ENCODE measurements around the gene P2RX3.

DNA sequence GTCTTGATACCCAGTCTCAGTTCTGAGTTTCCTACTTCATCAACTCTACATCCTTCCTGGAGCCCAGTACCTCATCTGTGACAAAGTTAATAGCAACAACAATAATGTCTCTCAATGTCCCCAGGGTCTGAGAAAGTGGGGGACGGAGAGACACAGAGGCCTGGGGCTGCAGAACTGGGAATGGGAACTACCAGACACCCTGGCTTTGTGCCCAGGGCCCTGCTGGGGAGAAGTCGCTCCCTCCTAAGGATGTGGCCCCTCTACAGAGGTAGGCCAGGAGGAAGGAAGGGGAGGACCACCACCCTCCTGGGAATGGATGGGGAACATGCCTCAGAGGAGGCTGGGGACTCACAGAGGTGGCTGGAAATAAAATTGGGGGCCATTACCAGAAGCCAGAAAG is 37.3 kb downstream of the P2RX3 start:
- TF ChIP-seq CTCF (IDR thresholded peaks at IDR 0.05): no peak
- TF ChIP-seq POLR2A (IDR thresholded peaks at IDR 0.05): no peak
